Subcutaneous adipose tissue (tissue), 4 donors: ENCODE results near the gene TMEFF2. TPM values are rescaled to one million over a fixed set of nuclear protein-coding genes. Genes with fewer than 3 reads are reported as not detected.

Experiments used
- CTCF ChIP-seq: fragments of 450-650 bp; IDR thresholded peaks from one replicate; pipeline ENCODE4 v1.5.1; 2016; ENCODE audit warnings: low read depth, mild to moderate bottlenecking, control low read depth, antibody characterized with exemption, moderate library complexity
- total RNA-seq, 4 donors: library from RNA; depleted of rRNA; stranded (reverse); fragments of >200 nt; gene quantifications; one replicate each; pipeline ENCODE4 v1.1.0, GENCODE V29; 2016

Gene TMEFF2
- total RNA-seq, 4 donors from 2014 or later: 0.22 TPM; not detected in 3

- no peak for TF ChIP-seq CTCF
These were observed 194.3 kb downstream of the TMEFF2 start for GRCh38 chr2:192000196-192000980.

- no peak for TF ChIP-seq CTCF
These were observed 195.5 kb downstream of the TMEFF2 start for GRCh38 chr2:191999101-191999841.

GRCh38 chr2:191995285-191995684, 199.4 kb downstream of the TMEFF2 start:
- no peak for TF ChIP-seq CTCF

GRCh38 chr2:191994749-191995148, 200.0 kb downstream of the TMEFF2 start:
- TF ChIP-seq CTCF: no peak

GRCh38 chr2:191991442-191991841, 203.3 kb downstream of the TMEFF2 start:
- TF ChIP-seq CTCF: no peak

GRCh38 chr2:191985740-191986139, 209.0 kb downstream of the TMEFF2 start:
- TF ChIP-seq CTCF: no peak

GRCh38 chr2:191983591-191983990, 211.1 kb downstream of the TMEFF2 start:
- no peak for TF ChIP-seq CTCF
